GM12891 (cell line): ENCODE results near the gene CRYBA2.

Source experiments
- POLR2A ChIP-seq: IDR thresholded peaks from 2 replicates; pipeline ENCODE4 v1.6.1; 2011; ENCODE audit warnings: low read depth, low read length, control low read depth
- POLR2AphosphoS5 ChIP-seq: IDR thresholded peaks from 2 replicates; pipeline ENCODE4 v1.6.1; 2011; ENCODE audit warnings: low read depth, low read length, control low read depth
- SPI1 ChIP-seq: IDR thresholded peaks from 2 replicates; pipeline ENCODE4 v1.6.1; 2011; ENCODE audit warnings: low read depth, low read length, control low read depth
- TAF1 ChIP-seq: IDR thresholded peaks from 2 replicates; pipeline ENCODE4 v1.6.1; 2011; ENCODE audit warnings: low read depth, low read length, control low read depth

GRCh38 chr2:219022041-219022440 is 28.8 kb upstream of the CRYBA2 start:
- TF ChIP-seq POLR2A (no peak), POLR2AphosphoS5 (no peak), SPI1 (no peak), TAF1 (no peak)
